Measurements from ENCODE around the gene RARG.

DNA sequence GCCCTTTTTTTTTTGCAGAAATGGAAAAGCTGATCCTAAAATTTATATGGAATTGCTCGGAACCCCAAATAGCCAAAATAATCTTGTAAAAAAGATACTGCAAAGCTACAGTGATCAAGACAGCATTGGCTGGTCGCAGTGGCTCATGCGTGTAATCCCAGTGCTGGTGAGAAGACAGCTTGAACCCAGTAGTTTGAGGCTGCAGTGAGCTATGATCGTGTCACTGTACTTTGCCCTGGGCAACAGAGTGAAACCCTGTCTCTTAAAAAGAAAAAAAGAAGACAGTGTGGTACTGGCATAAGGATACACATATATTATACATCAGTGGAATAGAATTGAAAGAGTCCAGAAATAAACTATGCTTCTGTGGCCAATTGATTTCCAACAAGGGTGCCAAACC, 30.4 kb downstream of the RARG start:
- TF ChIP-seq ZC3H10 (CRISPR knock-in tag; IDR thresholded peaks at IDR 0.05) (no peak), ZFP3 (CRISPR knock-in tag; IDR thresholded peaks at IDR 0.05) (no peak), ZFP30 (CRISPR knock-in tag; IDR thresholded peaks at IDR 0.05) (no peak), CSDC2 (CRISPR knock-in tag; IDR thresholded peaks at IDR 0.05) (no peak), TCF4 (CRISPR knock-in tag; IDR thresholded peaks at IDR 0.05; ENCODE audit: borderline replicate concordance) (no peak), ZNF70 (CRISPR knock-in tag; IDR thresholded peaks at IDR 0.05) (no peak)
- TF ChIP-seq, protein P1, sequence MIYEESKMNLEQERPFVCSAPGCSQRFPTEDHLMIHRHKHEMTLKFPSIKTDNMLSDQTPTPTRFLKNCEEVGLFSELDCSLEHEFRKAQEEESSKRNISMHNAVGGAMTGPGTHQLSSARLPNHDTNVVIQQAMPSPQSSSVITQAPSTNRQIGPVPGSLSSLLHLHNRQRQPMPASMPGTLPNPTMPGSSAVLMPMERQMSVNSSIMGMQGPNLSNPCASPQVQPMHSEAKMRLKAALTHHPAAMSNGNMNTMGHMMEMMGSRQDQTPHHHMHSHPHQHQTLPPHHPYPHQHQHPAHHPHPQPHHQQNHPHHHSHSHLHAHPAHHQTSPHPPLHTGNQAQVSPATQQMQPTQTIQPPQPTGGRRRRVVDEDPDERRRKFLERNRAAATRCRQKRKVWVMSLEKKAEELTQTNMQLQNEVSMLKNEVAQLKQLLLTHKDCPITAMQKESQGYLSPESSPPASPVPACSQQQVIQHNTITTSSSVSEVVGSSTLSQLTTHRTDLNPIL (CRISPR knock-in tag; IDR thresholded peaks at IDR 0.05; ENCODE audit: low read depth): no peak
- TF ChIP-seq, protein P2, sequence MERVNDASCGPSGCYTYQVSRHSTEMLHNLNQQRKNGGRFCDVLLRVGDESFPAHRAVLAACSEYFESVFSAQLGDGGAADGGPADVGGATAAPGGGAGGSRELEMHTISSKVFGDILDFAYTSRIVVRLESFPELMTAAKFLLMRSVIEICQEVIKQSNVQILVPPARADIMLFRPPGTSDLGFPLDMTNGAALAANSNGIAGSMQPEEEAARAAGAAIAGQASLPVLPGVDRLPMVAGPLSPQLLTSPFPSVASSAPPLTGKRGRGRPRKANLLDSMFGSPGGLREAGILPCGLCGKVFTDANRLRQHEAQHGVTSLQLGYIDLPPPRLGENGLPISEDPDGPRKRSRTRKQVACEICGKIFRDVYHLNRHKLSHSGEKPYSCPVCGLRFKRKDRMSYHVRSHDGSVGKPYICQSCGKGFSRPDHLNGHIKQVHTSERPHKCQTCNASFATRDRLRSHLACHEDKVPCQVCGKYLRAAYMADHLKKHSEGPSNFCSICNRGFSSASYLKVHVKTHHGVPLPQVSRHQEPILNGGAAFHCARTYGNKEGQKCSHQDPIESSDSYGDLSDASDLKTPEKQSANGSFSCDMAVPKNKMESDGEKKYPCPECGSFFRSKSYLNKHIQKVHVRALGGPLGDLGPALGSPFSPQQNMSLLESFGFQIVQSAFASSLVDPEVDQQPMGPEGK (CRISPR knock-in tag; IDR thresholded peaks at IDR 0.05; ENCODE audit: borderline replicate concordance): no peak

All from SK-N-SH treated with all-trans-retinoic acid at 6 μM for 48 hours (cell line).